ENCODE measurements around the gene SUFU.

SUFU gene

GRCh38 chr10:102580230-102580629 lies 76.5 kb downstream of the SUFU start:
- Mint-ChIP-seq H3K4me3 (no peak overlapping the region), H3K27me3 (ENCODE audit: low read depth) (no peaks in the 10 kb centered on the region), H3K27ac (no peak overlapping the region), H3K36me3 (ENCODE audit: low read depth) (no peaks in the 10 kb centered on the region), H3K9me3 (no peaks in the 10 kb centered on the region), H3K4me1 (ENCODE audit: low read depth) (peaks cover 5% of the 10 kb centered on the region)

- Mint-ChIP-seq H3K9me3 (no peaks in the 10 kb centered on the region), H3K4me1 (ENCODE audit: low read depth) (peaks cover 5% of the 10 kb centered on the region), H3K4me3 (no peak overlapping the region), H3K27me3 (ENCODE audit: low read depth) (no peaks in the 10 kb centered on the region), H3K27ac (no peak overlapping the region), H3K36me3 (ENCODE audit: low read depth) (no peaks in the 10 kb centered on the region)
Observed at GRCh38 chr10:102581401-102581800, 77.6 kb downstream of the SUFU start.

- H3K4me3 Mint-ChIP-seq = no peak overlapping the region
- peaks cover 5% of the 10 kb centered on the region for H3K4me1 Mint-ChIP-seq (ENCODE audit: low read depth)
- no peak overlapping the region for H3K27ac Mint-ChIP-seq
- no peaks in the 10 kb centered on the region for H3K36me3 Mint-ChIP-seq (ENCODE audit: low read depth)
- no peaks in the 10 kb centered on the region for H3K27me3 Mint-ChIP-seq (ENCODE audit: low read depth)
- no peaks in the 10 kb centered on the region for H3K9me3 Mint-ChIP-seq
Observed at GRCh38 chr10:102581981-102582580, 78.3 kb downstream of the SUFU start.

- Mint-ChIP-seq H3K4me3 (no peak overlapping the region), H3K27ac (no peak overlapping the region), H3K9me3 (no peaks in the 10 kb centered on the region), H3K4me1 (ENCODE audit: low read depth) (peaks cover 5% of the 10 kb centered on the region), H3K27me3 (ENCODE audit: low read depth) (no peaks in the 10 kb centered on the region), H3K36me3 (ENCODE audit: low read depth) (no peaks in the 10 kb centered on the region)
Observed at GRCh38 chr10:102583435-102584417, 80.0 kb downstream of the SUFU start.

- Mint-ChIP-seq H3K27ac (no peak overlapping the region), H3K36me3 (ENCODE audit: low read depth) (no peaks in the 10 kb centered on the region), H3K27me3 (ENCODE audit: low read depth) (no peaks in the 10 kb centered on the region), H3K4me1 (ENCODE audit: low read depth) (peaks cover 2% of the 10 kb centered on the region), H3K9me3 (no peaks in the 10 kb centered on the region), H3K4me3 (no peak overlapping the region)
Observed at GRCh38 chr10:102585026-102585425, 81.3 kb downstream of the SUFU start.

GRCh38 chr10:102586858-102587257 lies 83.1 kb downstream of the SUFU start:
- H3K27me3 Mint-ChIP-seq (ENCODE audit: low read depth) = no peaks in the 10 kb centered on the region
- H3K36me3 Mint-ChIP-seq (ENCODE audit: low read depth) = no peaks in the 10 kb centered on the region
- H3K4me1 Mint-ChIP-seq (ENCODE audit: low read depth) = peaks cover 2% of the 10 kb centered on the region
- H3K4me3 Mint-ChIP-seq = no peak overlapping the region
- no peak overlapping the region for H3K27ac Mint-ChIP-seq
- no peaks in the 10 kb centered on the region for H3K9me3 Mint-ChIP-seq

- no peaks in the 10 kb centered on the region for H3K9me3 Mint-ChIP-seq
Observed at GRCh38 chr10:102588875-102589274, 85.1 kb downstream of the SUFU start.

GRCh38 chr10:102593074-102593803 lies 89.5 kb downstream of the SUFU start:
- H3K36me3 Mint-ChIP-seq (ENCODE audit: low read depth) = peaks cover 3% of the 10 kb centered on the region
- H3K27ac Mint-ChIP-seq = no peak overlapping the region

More at GRCh38 chr10:102588875-102589274, 85.1 kb downstream of the SUFU start:
- H3K4me1 Mint-ChIP-seq (ENCODE audit: low read depth) = peaks cover 2% of the 10 kb centered on the region
- no peak overlapping the region for H3K27ac Mint-ChIP-seq
- no peak overlapping the region for H3K4me3 Mint-ChIP-seq
- no peaks in the 10 kb centered on the region for H3K27me3 Mint-ChIP-seq (ENCODE audit: low read depth)
- peaks cover 2% of the 10 kb centered on the region for H3K36me3 Mint-ChIP-seq (ENCODE audit: low read depth)

GRCh38 chr10:102593804-102594079 lies 90.0 kb downstream of the SUFU start:
- Mint-ChIP-seq H3K4me3 (no peak overlapping the region), H3K27me3 (ENCODE audit: low read depth) (no peaks in the 10 kb centered on the region), H3K36me3 (ENCODE audit: low read depth) (peaks cover 7% of the 10 kb centered on the region), H3K9me3 (no peaks in the 10 kb centered on the region), H3K4me1 (ENCODE audit: low read depth) (peaks cover 3% of the 10 kb centered on the region), H3K27ac (no peak overlapping the region)

More at GRCh38 chr10:102593074-102593803, 89.5 kb downstream of the SUFU start:
- Mint-ChIP-seq H3K9me3 (no peaks in the 10 kb centered on the region), H3K4me3 (no peak overlapping the region), H3K27me3 (ENCODE audit: low read depth) (no peaks in the 10 kb centered on the region), H3K4me1 (ENCODE audit: low read depth) (peaks cover 3% of the 10 kb centered on the region)

GRCh38 chr10:102595293-102595692 lies 91.5 kb downstream of the SUFU start:
- H3K27me3 Mint-ChIP-seq (ENCODE audit: low read depth) = no peaks in the 10 kb centered on the region
- H3K4me1 Mint-ChIP-seq (ENCODE audit: low read depth) = peaks cover 3% of the 10 kb centered on the region
- H3K36me3 Mint-ChIP-seq (ENCODE audit: low read depth) = peaks cover 11% of the 10 kb centered on the region
- H3K9me3 Mint-ChIP-seq = no peaks in the 10 kb centered on the region
- H3K4me3 Mint-ChIP-seq = no peak overlapping the region
- H3K27ac Mint-ChIP-seq = no peak overlapping the region

GRCh38 chr10:102595897-102596296 lies 92.1 kb downstream of the SUFU start:
- H3K4me3 Mint-ChIP-seq = no peak overlapping the region
- H3K36me3 Mint-ChIP-seq (ENCODE audit: low read depth) = peaks cover 11% of the 10 kb centered on the region
- H3K4me1 Mint-ChIP-seq (ENCODE audit: low read depth) = peaks cover 3% of the 10 kb centered on the region

GRCh38 chr10:102596506-102596971 lies 92.8 kb downstream of the SUFU start:
- Mint-ChIP-seq H3K36me3 (ENCODE audit: low read depth) (peaks cover 11% of the 10 kb centered on the region), H3K4me1 (ENCODE audit: low read depth) (peaks cover 3% of the 10 kb centered on the region), H3K27me3 (ENCODE audit: low read depth) (no peaks in the 10 kb centered on the region), H3K4me3 (no peak overlapping the region), H3K9me3 (no peaks in the 10 kb centered on the region), H3K27ac (no peak overlapping the region)

More at GRCh38 chr10:102595897-102596296, 92.1 kb downstream of the SUFU start:
- Mint-ChIP-seq H3K27me3 (ENCODE audit: low read depth) (no peaks in the 10 kb centered on the region), H3K9me3 (no peaks in the 10 kb centered on the region), H3K27ac (no peak overlapping the region)

GRCh38 chr10:102597131-102597991 lies 93.6 kb downstream of the SUFU start:
- no peak overlapping the region for H3K4me3 Mint-ChIP-seq

GRCh38 chr10:102598243-102598642 lies 94.5 kb downstream of the SUFU start:
- Mint-ChIP-seq H3K9me3 (no peaks in the 10 kb centered on the region), H3K36me3 (ENCODE audit: low read depth) (peaks cover 11% of the 10 kb centered on the region), H3K4me3 (no peak overlapping the region), H3K27ac (no peak overlapping the region), H3K27me3 (ENCODE audit: low read depth) (no peaks in the 10 kb centered on the region), H3K4me1 (ENCODE audit: low read depth) (peaks cover 3% of the 10 kb centered on the region)

More at GRCh38 chr10:102597131-102597991, 93.6 kb downstream of the SUFU start:
- H3K27me3 Mint-ChIP-seq (ENCODE audit: low read depth) = no peaks in the 10 kb centered on the region
- peaks cover 3% of the 10 kb centered on the region for H3K4me1 Mint-ChIP-seq (ENCODE audit: low read depth)
- H3K9me3 Mint-ChIP-seq = no peaks in the 10 kb centered on the region
- H3K27ac Mint-ChIP-seq = no peak overlapping the region
- peaks cover 11% of the 10 kb centered on the region for H3K36me3 Mint-ChIP-seq (ENCODE audit: low read depth)
